ENCODE data around the gene GRPR.

The GRPR gene

GRCh38 chrX:16186380-16187007, 63.1 kb downstream of the GRPR start:
- Histone ChIP-seq H2BK120ac (ENCODE audit: low read depth, low read length) (peak overlapping the region; percentile 5), H3K27ac (ENCODE audit: low read depth, low read length) (peak overlapping the region; percentile 73)
- no CpG with 5 or more reads among the region's 3 CpGs for WGBS (ENCODE audit: extremely low coverage, insufficient coverage, low lambda C conversion rate)

GRCh38 chrX:16187024-16187760, 63.8 kb downstream of the GRPR start:
- Histone ChIP-seq H3K36me3 (ENCODE audit: control insufficient read depth, insufficient read depth, low read length) (no peaks in the 10 kb centered on the region), H3K79me1 (ENCODE audit: low read length) (no peaks in the 10 kb centered on the region), H2BK120ac (ENCODE audit: low read depth, low read length) (peak overlapping the region; percentile 92), H3K18ac (ENCODE audit: low read length) (peak overlapping the region; percentile 86), H3K27me3 (ENCODE audit: insufficient read depth, low read length, poor library complexity) (no peaks in the 10 kb centered on the region), H3K4me1 (ENCODE audit: control insufficient read depth, low read depth, low read length) (peaks cover 9% of the 10 kb centered on the region), H3K9ac (ENCODE audit: low read length) (no peak overlapping the region), H3K79me2 (ENCODE audit: control insufficient read depth, insufficient read depth, low read length) (no peaks in the 10 kb centered on the region), H4K5ac (ENCODE audit: low read length) (no peak overlapping the region), H3K56ac (ENCODE audit: low read length) (peak overlapping the region; percentile 69), H3K23ac (ENCODE audit: low read length) (no peak overlapping the region), H2BK5ac (ENCODE audit: low read length) (peak overlapping the region; percentile 39), H3K4me2 (ENCODE audit: low read length) (no peak overlapping the region), H4K8ac (ENCODE audit: low read depth, low read length) (no peak overlapping the region), H2AK5ac (ENCODE audit: low read length) (peak overlapping the region; percentile 9), H2BK15ac (replicated peaks; ENCODE audit: low read depth) (no peak overlapping the region), H3K4ac (ENCODE audit: low read depth, low read length) (peak overlapping the region; percentile 70), H3K27ac (ENCODE audit: low read depth, low read length) (peak overlapping the region; percentile 73), H3K4me3 (ENCODE audit: low read length) (no peak overlapping the region)
- no CpG with 5 or more reads among the region's 4 CpGs for WGBS (ENCODE audit: extremely low coverage, insufficient coverage, low lambda C conversion rate)
- no peak for DNase-seq

More at GRCh38 chrX:16186380-16187007, 63.1 kb downstream of the GRPR start:
- H3K18ac ChIP-seq (ENCODE audit: low read length), result peak overlapping the region; percentile 97
- no peak overlapping the region for H2BK15ac ChIP-seq (replicated peaks; ENCODE audit: low read depth)
- no peaks in the 10 kb centered on the region for H3K36me3 ChIP-seq (ENCODE audit: control insufficient read depth, insufficient read depth, low read length)
- H3K4me1 ChIP-seq (ENCODE audit: control insufficient read depth, low read depth, low read length), result peaks cover 9% of the 10 kb centered on the region
- H4K5ac ChIP-seq (ENCODE audit: low read length), result peak overlapping the region; percentile 29
- no peaks in the 10 kb centered on the region for H3K79me2 ChIP-seq (ENCODE audit: control insufficient read depth, insufficient read depth, low read length)
- H3K79me1 ChIP-seq (ENCODE audit: low read length), result no peaks in the 10 kb centered on the region
- peak overlapping the region; percentile 55 for H3K4ac ChIP-seq (ENCODE audit: low read depth, low read length)
- peak overlapping the region; percentile 1 for H3K9ac ChIP-seq (ENCODE audit: low read length)
- peak overlapping the region; percentile 29 for H2AK5ac ChIP-seq (ENCODE audit: low read length)
- peak overlapping the region; percentile 95 for H2BK5ac ChIP-seq (ENCODE audit: low read length)
- no peaks in the 10 kb centered on the region for H3K27me3 ChIP-seq (ENCODE audit: insufficient read depth, low read length, poor library complexity)
- no peak overlapping the region for H3K4me2 ChIP-seq (ENCODE audit: low read length)
- H3K56ac ChIP-seq (ENCODE audit: low read length), result peak overlapping the region; percentile 87
- H4K8ac ChIP-seq (ENCODE audit: low read depth, low read length), result no peak overlapping the region
- H3K4me3 ChIP-seq (ENCODE audit: low read length), result no peak overlapping the region
- no peak overlapping the region for H3K23ac ChIP-seq (ENCODE audit: low read length)
- peak; percentile 67 for DNase-seq

GRCh38 chrX:16188687-16189086, 65.3 kb downstream of the GRPR start:
- Histone ChIP-seq H4K8ac (ENCODE audit: low read depth, low read length) (no peak overlapping the region), H2BK15ac (replicated peaks; ENCODE audit: low read depth) (no peak overlapping the region), H3K79me1 (ENCODE audit: low read length) (no peaks in the 10 kb centered on the region), H3K23ac (ENCODE audit: low read length) (no peak overlapping the region), H2BK5ac (ENCODE audit: low read length) (no peak overlapping the region), H3K36me3 (ENCODE audit: control insufficient read depth, insufficient read depth, low read length) (no peaks in the 10 kb centered on the region), H3K18ac (ENCODE audit: low read length) (no peak overlapping the region), H3K4ac (ENCODE audit: low read depth, low read length) (no peak overlapping the region), H3K4me2 (ENCODE audit: low read length) (no peak overlapping the region), H2AK5ac (ENCODE audit: low read length) (no peak overlapping the region), H3K9ac (ENCODE audit: low read length) (no peak overlapping the region), H3K27me3 (ENCODE audit: insufficient read depth, low read length, poor library complexity) (no peaks in the 10 kb centered on the region), H4K5ac (ENCODE audit: low read length) (no peak overlapping the region), H3K56ac (ENCODE audit: low read length) (no peak overlapping the region), H3K79me2 (ENCODE audit: control insufficient read depth, insufficient read depth, low read length) (no peaks in the 10 kb centered on the region), H3K4me3 (ENCODE audit: low read length) (no peak overlapping the region), H3K4me1 (ENCODE audit: control insufficient read depth, low read depth, low read length) (peaks cover 9% of the 10 kb centered on the region), H3K27ac (ENCODE audit: low read depth, low read length) (no peak overlapping the region), H2BK120ac (ENCODE audit: low read depth, low read length) (no peak overlapping the region)
- DNase-seq, result no peak
- WGBS (ENCODE audit: extremely low coverage, insufficient coverage, low lambda C conversion rate), result no CpG with 5 or more reads among the region's 1 CpG

GRCh38 chrX:16191605-16192004, 68.2 kb downstream of the GRPR start:
- Histone ChIP-seq H2BK120ac (ENCODE audit: low read depth, low read length) (no peak overlapping the region), H4K5ac (ENCODE audit: low read length) (no peak overlapping the region), H2AK5ac (ENCODE audit: low read length) (no peak overlapping the region), H3K27me3 (ENCODE audit: insufficient read depth, low read length, poor library complexity) (no peaks in the 10 kb centered on the region), H3K79me1 (ENCODE audit: low read length) (no peaks in the 10 kb centered on the region), H3K56ac (ENCODE audit: low read length) (peak overlapping the region; percentile 17), H3K36me3 (ENCODE audit: control insufficient read depth, insufficient read depth, low read length) (no peaks in the 10 kb centered on the region), H3K27ac (ENCODE audit: low read depth, low read length) (no peak overlapping the region), H2BK5ac (ENCODE audit: low read length) (no peak overlapping the region), H3K18ac (ENCODE audit: low read length) (no peak overlapping the region), H3K9ac (ENCODE audit: low read length) (no peak overlapping the region), H2BK15ac (replicated peaks; ENCODE audit: low read depth) (no peak overlapping the region), H3K79me2 (ENCODE audit: control insufficient read depth, insufficient read depth, low read length) (no peaks in the 10 kb centered on the region), H3K4me2 (ENCODE audit: low read length) (no peak overlapping the region), H4K8ac (ENCODE audit: low read depth, low read length) (no peak overlapping the region), H3K23ac (ENCODE audit: low read length) (no peak overlapping the region), H3K4me1 (ENCODE audit: control insufficient read depth, low read depth, low read length) (peaks cover 3% of the 10 kb centered on the region), H3K4me3 (ENCODE audit: low read length) (no peak overlapping the region), H3K4ac (ENCODE audit: low read depth, low read length) (no peak overlapping the region)
- no peak for DNase-seq
- no CpG with 5 or more reads among the region's 6 CpGs for WGBS (ENCODE audit: extremely low coverage, insufficient coverage, low lambda C conversion rate)

- H3K18ac ChIP-seq (ENCODE audit: low read length), result no peak overlapping the region
- H3K36me3 ChIP-seq (ENCODE audit: control insufficient read depth, insufficient read depth, low read length), result no peaks in the 10 kb centered on the region
- H3K56ac ChIP-seq (ENCODE audit: low read length), result no peak overlapping the region
- H4K5ac ChIP-seq (ENCODE audit: low read length), result no peak overlapping the region
- H3K79me1 ChIP-seq (ENCODE audit: low read length), result no peaks in the 10 kb centered on the region
- no peak overlapping the region for H4K8ac ChIP-seq (ENCODE audit: low read depth, low read length)
- no peak overlapping the region for H2BK120ac ChIP-seq (ENCODE audit: low read depth, low read length)
- no peaks in the 10 kb centered on the region for H3K4me1 ChIP-seq (ENCODE audit: control insufficient read depth, low read depth, low read length)
- H3K27ac ChIP-seq (ENCODE audit: low read depth, low read length), result no peak overlapping the region
- no peak overlapping the region for H2BK5ac ChIP-seq (ENCODE audit: low read length)
- peak; percentile 44 for DNase-seq
- H3K79me2 ChIP-seq (ENCODE audit: control insufficient read depth, insufficient read depth, low read length), result no peaks in the 10 kb centered on the region
- H3K23ac ChIP-seq (ENCODE audit: low read length), result no peak overlapping the region
- no peak overlapping the region for H3K4me3 ChIP-seq (ENCODE audit: low read length)
- H2BK15ac ChIP-seq (replicated peaks; ENCODE audit: low read depth), result no peak overlapping the region
- H3K9ac ChIP-seq (ENCODE audit: low read length), result no peak overlapping the region
- H3K27me3 ChIP-seq (ENCODE audit: insufficient read depth, low read length, poor library complexity), result no peaks in the 10 kb centered on the region
- no peak overlapping the region for H2AK5ac ChIP-seq (ENCODE audit: low read length)
- no peak overlapping the region for H3K4ac ChIP-seq (ENCODE audit: low read depth, low read length)
- H3K4me2 ChIP-seq (ENCODE audit: low read length), result no peak overlapping the region
These were observed 73.5 kb downstream of the GRPR start for GRCh38 chrX:16196829-16197228.

Data from mesendoderm (in vitro differentiated cells).